Osteocyte (in vitro differentiated cells): ENCODE results near the gene RTF2. TPM values are rescaled to one million over a fixed set of nuclear protein-coding genes. Genes with fewer than 3 reads are reported as not detected.
A peak's percentile ranks its signal among the peaks of the same experiment; 100 is the strongest.

ENCODE experiments used
- DNase-seq: peaks from one replicate; pipeline ENCODE4 v3.0.0; 2021; ENCODE audit warnings: mixed read lengths; ENCODE audit not compliant: unreplicated experiment; ENCODE audit errors: extremely low spot score
- H3K27ac Mint-ChIP-seq: one replicate; pipeline ENCODE4 v1.8.0; 2021; ENCODE audit warnings: mild to moderate bottlenecking, mixed read lengths; ENCODE audit not compliant: unreplicated experiment
- H3K27me3 Mint-ChIP-seq: one replicate; pipeline ENCODE4 v1.8.0; 2021; ENCODE audit warnings: mixed read lengths; ENCODE audit not compliant: unreplicated experiment
- H3K36me3 Mint-ChIP-seq: one replicate; pipeline ENCODE4 v1.8.0; 2021; ENCODE audit warnings: mixed read lengths; ENCODE audit not compliant: unreplicated experiment
- H3K4me1 Mint-ChIP-seq: one replicate; pipeline ENCODE4 v1.8.0; 2021; ENCODE audit warnings: mixed read lengths; ENCODE audit not compliant: unreplicated experiment
- H3K4me3 Mint-ChIP-seq: one replicate; pipeline ENCODE4 v1.8.0; 2021; ENCODE audit warnings: mild to moderate bottlenecking, moderate library complexity, mixed read lengths; ENCODE audit not compliant: unreplicated experiment
- H3K9me3 Mint-ChIP-seq: one replicate; pipeline ENCODE4 v1.8.0; 2021; ENCODE audit warnings: mixed read lengths; ENCODE audit not compliant: unreplicated experiment
- CTCF ChIP-seq: fragments of 200-600 bp; sonication (generic); IDR thresholded peaks from 2 replicates; pipeline ENCODE4 v1.5.0; 2021; ENCODE audit warnings: antibody characterized with exemption, mild to moderate bottlenecking, moderate library complexity
- total RNA-seq: library from RNA; stranded (reverse); gene quantifications from 2 replicates; pipeline ENCODE4 v1.2.1, GENCODE V29; 2021

The RTF2 gene
- total RNA-seq, 1 donor from 2014 or later: 85.8 TPM

GRCh38 chr20:56501116-56501515 lies 32.7 kb downstream of the RTF2 start:
- Mint-ChIP-seq H3K4me1 (no peaks in the 10 kb centered on the region), H3K9me3 (peaks cover 7% of the 10 kb centered on the region), H3K36me3 (peaks cover 17% of the 10 kb centered on the region), H3K27ac (no peak overlapping the region), H3K27me3 (no peaks in the 10 kb centered on the region), H3K4me3 (no peak overlapping the region)
- DNase-seq: no peak
- no peak for TF ChIP-seq CTCF

GRCh38 chr20:56503916-56504315 lies 35.5 kb downstream of the RTF2 start:
- Mint-ChIP-seq H3K4me1 (no peaks in the 10 kb centered on the region), H3K9me3 (no peaks in the 10 kb centered on the region), H3K36me3 (peaks cover 7% of the 10 kb centered on the region), H3K4me3 (no peak overlapping the region), H3K27ac (no peak overlapping the region), H3K27me3 (no peaks in the 10 kb centered on the region)
- TF ChIP-seq CTCF: no peak
- DNase-seq: no peak

GRCh38 chr20:56504373-56505005 lies 36.1 kb downstream of the RTF2 start:
- Mint-ChIP-seq H3K27ac (no peak overlapping the region), H3K9me3 (no peaks in the 10 kb centered on the region), H3K4me1 (no peaks in the 10 kb centered on the region), H3K27me3 (no peaks in the 10 kb centered on the region), H3K36me3 (peaks cover 7% of the 10 kb centered on the region), H3K4me3 (no peak overlapping the region)
- peak; percentile 49 for TF ChIP-seq CTCF
- no peak for DNase-seq

GRCh38 chr20:56506103-56506502 lies 37.7 kb downstream of the RTF2 start:
- DNase-seq: no peak
- no peak for TF ChIP-seq CTCF
- peaks cover 6% of the 10 kb centered on the region for H3K36me3 Mint-ChIP-seq
- H3K9me3 Mint-ChIP-seq: no peaks in the 10 kb centered on the region
- no peak overlapping the region for H3K4me3 Mint-ChIP-seq
- no peak overlapping the region for H3K27ac Mint-ChIP-seq
- no peaks in the 10 kb centered on the region for H3K4me1 Mint-ChIP-seq
- no peaks in the 10 kb centered on the region for H3K27me3 Mint-ChIP-seq

- no peaks in the 10 kb centered on the region for H3K27me3 Mint-ChIP-seq
Observed at GRCh38 chr20:56511926-56512325, 43.5 kb downstream of the RTF2 start.

More at GRCh38 chr20:56511926-56512325, 43.5 kb downstream of the RTF2 start:
- Mint-ChIP-seq H3K4me1 (peaks cover 1% of the 10 kb centered on the region), H3K36me3 (peaks cover 8% of the 10 kb centered on the region), H3K4me3 (no peak overlapping the region), H3K9me3 (no peaks in the 10 kb centered on the region), H3K27ac (no peak overlapping the region)
- no peak for DNase-seq
- no peak for TF ChIP-seq CTCF
